ENCODE data around the gene AGBL5. TPM values are rescaled to one million over a fixed set of nuclear protein-coding genes. Genes with fewer than 3 reads are reported as not detected.

AGBL5 gene
- total and polyA plus RNA-seq, 2 of the 13 experiments (the other 11 are each of a cell fraction or from before 2014, with no cell fraction given) = 55.9 to 73.3 TPM

GRCh38 chr2:27071277-27071989 is 20.0 kb downstream of the AGBL5 start, which contains the start of gene OST4 (continued):
- TF ChIP-seq, protein P1, sequence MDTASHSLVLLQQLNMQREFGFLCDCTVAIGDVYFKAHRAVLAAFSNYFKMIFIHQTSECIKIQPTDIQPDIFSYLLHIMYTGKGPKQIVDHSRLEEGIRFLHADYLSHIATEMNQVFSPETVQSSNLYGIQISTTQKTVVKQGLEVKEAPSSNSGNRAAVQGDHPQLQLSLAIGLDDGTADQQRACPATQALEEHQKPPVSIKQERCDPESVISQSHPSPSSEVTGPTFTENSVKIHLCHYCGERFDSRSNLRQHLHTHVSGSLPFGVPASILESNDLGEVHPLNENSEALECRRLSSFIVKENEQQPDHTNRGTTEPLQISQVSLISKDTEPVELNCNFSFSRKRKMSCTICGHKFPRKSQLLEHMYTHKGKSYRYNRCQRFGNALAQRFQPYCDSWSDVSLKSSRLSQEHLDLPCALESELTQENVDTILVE (CRISPR knock-in tag; IDR thresholded peaks at IDR 0.05) = peak; percentile 74; the same call in 1 of the 2 replicates
- TF ChIP-seq BCL6 (CRISPR knock-in tag; IDR thresholded peaks at IDR 0.05) = 0 out of 2 replicates have a peak, but pooled peaks have one; percentile 34
- TF ChIP-seq MIXL1 (CRISPR knock-in tag; IDR thresholded peaks at IDR 0.05) = peak; percentile 46; the same call in 1 of the 2 replicates
- no peak for TF ChIP-seq ZNF30 (CRISPR knock-in tag; IDR thresholded peaks at IDR 0.05)
- no peak for TF ChIP-seq ISL2 (CRISPR knock-in tag; IDR thresholded peaks at IDR 0.05)
- TF ChIP-seq POGZ (CRISPR knock-in tag; IDR thresholded peaks at IDR 0.05) = peak; percentile 64
- TF ChIP-seq ZNF616 (CRISPR knock-in tag; IDR thresholded peaks at IDR 0.05; ENCODE audit: low read depth) = peak; percentile 89
- TF ChIP-seq CREB1 (IDR thresholded peaks at IDR 0.05) = peak; percentile 78
- no peak for TF ChIP-seq CREB1 (CRISPR knock-in tag; IDR thresholded peaks at IDR 0.05)
- TF ChIP-seq XRCC5 (optimal IDR thresholded peaks at IDR 0.05; ENCODE audit: low read length) = peak; percentile 68
- peak; percentile 77 for TF ChIP-seq IRF2 (CRISPR knock-in tag; IDR thresholded peaks at IDR 0.05)
- TF ChIP-seq ZNF790 (CRISPR knock-in tag; IDR thresholded peaks at IDR 0.05; ENCODE audit: borderline replicate concordance) = peak; percentile 91; the same call in 1 of the 2 replicates
- TF ChIP-seq KMT2A (CRISPR knock-in tag; IDR thresholded peaks at IDR 0.05) = peak; percentile 93
- TF ChIP-seq ZNF580 (CRISPR knock-in tag; IDR thresholded peaks at IDR 0.05; ENCODE audit: borderline replicate concordance, low read depth) = peak; percentile 15; the same call in 1 of the 2 replicates
- TF ChIP-seq ZNF431 (CRISPR knock-in tag; IDR thresholded peaks at IDR 0.05; ENCODE audit: borderline replicate concordance, low read depth) = no peak
- TF ChIP-seq ZKSCAN8 (CRISPR knock-in tag; IDR thresholded peaks at IDR 0.05; ENCODE audit: borderline replicate concordance) = 0 out of 2 replicates have a peak, but pooled peaks have one; percentile 47
- no peak for TF ChIP-seq ZNF619 (CRISPR knock-in tag; IDR thresholded peaks at IDR 0.05)
- TF ChIP-seq REPIN1 (CRISPR knock-in tag; IDR thresholded peaks at IDR 0.05; ENCODE audit: borderline replicate concordance, low read depth) = no peak
- TF ChIP-seq ARID5B (CRISPR knock-in tag; IDR thresholded peaks at IDR 0.05) = peak; percentile 49; the same call in 1 of the 2 replicates
- peak; percentile 71; the same call in 1 of the 2 replicates for TF ChIP-seq TSC22D2 (CRISPR knock-in tag; IDR thresholded peaks at IDR 0.05; ENCODE audit: borderline replicate concordance)
- TF ChIP-seq ZNF160 (CRISPR knock-in tag; IDR thresholded peaks at IDR 0.05) = 0 out of 2 replicates have a peak, but pooled peaks have one; percentile 18
- TF ChIP-seq SKIL (CRISPR knock-in tag; IDR thresholded peaks at IDR 0.05; ENCODE audit: borderline replicate concordance) = no peak

Measured in HepG2 (cell line).